HEK293 (cell line): ENCODE measurements around the gene MED25.

Source experiments
- CTCF ChIA-PET: fragments of 350-600 bp; formaldehyde crosslinking; extraction: SDS; loops from one replicate; lab custom pipeline; 2021; ENCODE audit warnings: antibody characterized with exemption; lab: Yijun Ruan, JAX
- POLR2A ChIA-PET: fragments of 300-600 bp; formaldehyde crosslinking; extraction: SDS; loops from one replicate; lab custom pipeline; 2020; ENCODE audit warnings: antibody characterized with exemption, inconsistent platforms; lab: Yijun Ruan, JAX
- H3K27ac ChIP-seq: fragments of 200-500 bp; sonication (Bioruptor generic); 2 replicates; pipeline ENCODE4 v1.5.1; 2014; ENCODE audit warnings: low read depth, low read length, control low read depth, inconsistent platforms; ENCODE audit errors: extremely low read depth
- H3K36me3 ChIP-seq, 2 experiments: fragments of 200-500 bp in 1 of 2; sonication (Bioruptor generic) in 1 of 2; 1 replicate in 1 of 2; 2 replicates in 1 of 2; pipeline ENCODE4 v1.5.1; 2014 to 2017; ENCODE audit warnings: inconsistent platforms in 2 of 2, low read length in 2 of 2; ENCODE audit not compliant: control insufficient read depth in 2 of 2, insufficient read depth in 1 of 2
- H3K4me1 ChIP-seq: fragments of 200-500 bp; sonication (Bioruptor generic); 2 replicates; pipeline ENCODE4 v1.5.1; 2014; ENCODE audit warnings: mild to moderate bottlenecking, low read length, inconsistent platforms; ENCODE audit not compliant: control insufficient read depth, insufficient read depth
- H3K4me3 ChIP-seq: 2 replicates; pipeline ENCODE4 v1.5.1; 2011; ENCODE audit warnings: low read depth, mild to moderate bottlenecking, control low read depth, low read length, moderate library complexity
- H3K9me3 ChIP-seq: fragments of 200-500 bp; sonication (Bioruptor generic); 2 replicates; pipeline ENCODE4 v1.5.1; 2014; ENCODE audit warnings: low read depth, low read length, inconsistent platforms; ENCODE audit not compliant: control insufficient read depth, insufficient read depth
- GFI1B ChIP-seq: fragments of 450-650 bp; formaldehyde crosslinking; IDR thresholded peaks from 2 replicates; pipeline ENCODE4 v1.5.1; 2016; ENCODE audit warnings: missing biosample characterization, missing genetic modification characterization
- GLIS2 ChIP-seq: fragments of 450-650 bp; formaldehyde crosslinking; IDR thresholded peaks from 2 replicates; pipeline ENCODE4 v1.5.1; 2016; ENCODE audit warnings: missing biosample characterization, missing genetic modification characterization
- IKZF3 ChIP-seq: fragments of 450-650 bp; IDR thresholded peaks from 2 replicates; pipeline ENCODE4 v1.5.0; 2018; ENCODE audit warnings: missing biosample characterization, mild to moderate bottlenecking, missing genetic modification characterization, moderate library complexity
- OSR2 ChIP-seq: fragments of 450-650 bp; formaldehyde crosslinking; IDR thresholded peaks from 2 replicates; pipeline ENCODE4 v1.5.1; 2016; ENCODE audit warnings: missing biosample characterization, missing genetic modification characterization
- PRDM1 ChIP-seq: fragments of 450-650 bp; formaldehyde crosslinking; IDR thresholded peaks from 2 replicates; pipeline ENCODE4; 2016; ENCODE audit warnings: missing biosample characterization, missing genetic modification characterization
- SCRT2 ChIP-seq: fragments of 450-650 bp; formaldehyde crosslinking; IDR thresholded peaks from 2 replicates; pipeline ENCODE4 v1.5.1; 2016; ENCODE audit warnings: missing biosample characterization, missing genetic modification characterization
- SP2 ChIP-seq: fragments of 450-650 bp; formaldehyde crosslinking; IDR thresholded peaks from 2 replicates; pipeline ENCODE4 v1.5.1; 2016; ENCODE audit warnings: missing biosample characterization, missing genetic modification characterization
- ZBTB11 ChIP-seq: fragments of 450-650 bp; formaldehyde crosslinking; conservative IDR thresholded peaks from 2 replicates; pipeline ENCODE4 v1.5.1; 2016; ENCODE audit warnings: low read depth, missing biosample characterization, missing genetic modification characterization
- ZBTB8A ChIP-seq: fragments of 450-650 bp; formaldehyde crosslinking; IDR thresholded peaks from 2 replicates; pipeline ENCODE4 v1.5.1; 2016; ENCODE audit warnings: missing biosample characterization, missing genetic modification characterization
- ZNF114 ChIP-seq: fragments of 450-650 bp; formaldehyde crosslinking; IDR thresholded peaks from 2 replicates; pipeline ENCODE4 v1.5.0; 2017; ENCODE audit warnings: missing biosample characterization, missing genetic modification characterization
- ZNF157 ChIP-seq: fragments of 450-650 bp; formaldehyde crosslinking; IDR thresholded peaks from 2 replicates; pipeline ENCODE4 v1.5.1; 2016; ENCODE audit warnings: missing biosample characterization, missing genetic modification characterization
- ZNF18 ChIP-seq: fragments of 450-650 bp; formaldehyde crosslinking; IDR thresholded peaks from 2 replicates; pipeline ENCODE4 v1.5.1; 2016; ENCODE audit warnings: missing biosample characterization, missing genetic modification characterization
- ZNF2 ChIP-seq: fragments of 450-650 bp; formaldehyde crosslinking; IDR thresholded peaks from 2 replicates; pipeline ENCODE4 v1.5.1; 2016; ENCODE audit warnings: missing biosample characterization, missing genetic modification characterization
- ZNF211 ChIP-seq: fragments of 450-650 bp; formaldehyde crosslinking; IDR thresholded peaks from 2 replicates; pipeline ENCODE4 v1.5.1; 2016; ENCODE audit warnings: low read depth, missing biosample characterization, missing genetic modification characterization
- ZNF239 ChIP-seq: fragments of 450-650 bp; formaldehyde crosslinking; IDR thresholded peaks from 2 replicates; pipeline ENCODE4 v1.5.1; 2016; ENCODE audit warnings: missing biosample characterization, missing genetic modification characterization
- ZNF292 ChIP-seq: fragments of 450-650 bp; formaldehyde crosslinking; IDR thresholded peaks from 2 replicates; pipeline ENCODE4 v1.5.1; 2016; ENCODE audit warnings: low read depth, missing biosample characterization, missing genetic modification characterization, borderline replicate concordance
- ZNF302 ChIP-seq: fragments of 450-650 bp; formaldehyde crosslinking; IDR thresholded peaks from 2 replicates; pipeline ENCODE4 v1.5.1; 2016; ENCODE audit warnings: missing biosample characterization, missing genetic modification characterization, low read depth
- ZNF501 ChIP-seq: fragments of 450-650 bp; formaldehyde crosslinking; IDR thresholded peaks from 2 replicates; pipeline ENCODE4 v1.5.1; 2016; ENCODE audit warnings: missing biosample characterization, missing genetic modification characterization
- ZNF561 ChIP-seq: fragments of 450-650 bp; IDR thresholded peaks from 2 replicates; pipeline ENCODE4 v1.5.1; 2018; ENCODE audit warnings: missing biosample characterization, missing genetic modification characterization, borderline replicate concordance
- ZNF580 ChIP-seq: fragments of 450-650 bp; formaldehyde crosslinking; IDR thresholded peaks from 2 replicates; pipeline ENCODE4 v1.5.1; 2016; ENCODE audit warnings: missing biosample characterization, missing genetic modification characterization
- ZNF596 ChIP-seq: fragments of 450-650 bp; IDR thresholded peaks from 2 replicates; pipeline ENCODE4 v1.5.0; 2018; ENCODE audit warnings: missing biosample characterization, mild to moderate bottlenecking, missing genetic modification characterization, moderate library complexity
- ZNF600 ChIP-seq: fragments of 450-650 bp; formaldehyde crosslinking; IDR thresholded peaks from 2 replicates; pipeline ENCODE4 v1.5.1; 2016; ENCODE audit warnings: missing biosample characterization, missing genetic modification characterization
- ZNF639 ChIP-seq: fragments of 450-650 bp; formaldehyde crosslinking; IDR thresholded peaks from 2 replicates; pipeline ENCODE4 v1.5.1; 2016; ENCODE audit warnings: missing biosample characterization, missing genetic modification characterization
- ZNF830 ChIP-seq: fragments of 450-650 bp; IDR thresholded peaks from 2 replicates; pipeline ENCODE4 v1.5.0; 2018; ENCODE audit warnings: missing biosample characterization, missing genetic modification characterization, low read depth, mild to moderate bottlenecking, moderate library complexity
- ZSCAN30 ChIP-seq: fragments of 450-650 bp; IDR thresholded peaks from 2 replicates; pipeline ENCODE4 v1.5.1; 2018; ENCODE audit warnings: missing biosample characterization, mild to moderate bottlenecking, missing genetic modification characterization, moderate library complexity
- ZXDB ChIP-seq: fragments of 450-650 bp; formaldehyde crosslinking; IDR thresholded peaks from 2 replicates; pipeline ENCODE4 v1.5.1; 2016; ENCODE audit warnings: missing biosample characterization, missing genetic modification characterization

Gene MED25

GRCh38 chr19:49820125-49820524, 2.0 kb downstream of the MED25 start:
- Histone ChIP-seq H3K4me1 (peaks cover 17% of the 10 kb centered on the region), H3K36me3 (peaks cover 26 to 30% of the 10 kb centered on the region in 2 experiments), H3K4me3 (no peak overlapping the region), H3K27ac (peak overlapping the region; percentile 41), H3K9me3 (no peaks in the 10 kb centered on the region)
- POLR2A ChIA-PET: interaction anchor here (1.3 kb wide), 1 partner anchor 53 kb away, joined by 3 read pairs; the partner anchor contains the start of gene AP2A1
- CTCF ChIA-PET: interaction anchor here (0.6 kb wide), 1 partner anchor 28 kb away, joined by 3 read pairs; no protein-coding TSS in a partner anchor
- TF ChIP-seq SP2 (0 out of 2 replicates have a peak, but pooled peaks have one; percentile 6), ZNF561 (tag by site-specific recombination) (peak; percentile 61; the same call in 1 of the 2 replicates), ZNF501 (tag by site-specific recombination) (no peak), ZNF18 (no peak), ZNF580 (tag by site-specific recombination) (no peak), ZBTB8A (tag by site-specific recombination) (0 out of 2 replicates have a peak, but pooled peaks have one; percentile 43), GFI1B (tag by site-specific recombination) (no peak), ZNF600 (tag by site-specific recombination) (0 out of 2 replicates have a peak, but pooled peaks have one; percentile 30), ZNF2 (no peak), ZNF292 (tag by site-specific recombination) (no peak), GLIS2 (tag by site-specific recombination) (no peak), ZNF211 (no peak), IKZF3 (peak; percentile 65), ZXDB (0 out of 2 replicates have a peak, but pooled peaks have one; percentile 21), ZSCAN30 (tag by site-specific recombination) (peak; percentile 70; the same call in 1 of the 2 replicates), OSR2 (tag by site-specific recombination) (peak; percentile 72), ZBTB11 (peak; percentile 78), SCRT2 (peak; percentile 44; the same call in 1 of the 2 replicates), ZNF596 (tag by site-specific recombination) (0 out of 2 replicates have a peak, but pooled peaks have one; percentile 16)
- TF ChIP-seq, all 188 proteins: peak for 11

- TF ChIP-seq ZNF596 (tag by site-specific recombination) (no peak), ZNF830 (no peak), PRDM1 (tag by site-specific recombination) (no peak), ZNF114 (no peak), ZNF157 (tag by site-specific recombination) (no peak), ZNF239 (tag by site-specific recombination) (no peak), ZNF302 (tag by site-specific recombination) (no peak), ZNF639 (no peak)
- CTCF ChIA-PET: interaction anchor here (0.6 kb wide), 2 partner anchors 25 to 40 kb away, joined by 3 to 4 read pairs; no protein-coding TSS in a partner anchor
- H3K27ac ChIP-seq: no peak overlapping the region
- H3K4me3 ChIP-seq: no peak overlapping the region
- POLR2A ChIA-PET: no interaction called here
- H3K4me1 ChIP-seq: peaks cover 15% of the 10 kb centered on the region
- H3K36me3 ChIP-seq: peaks cover 29 to 50% of the 10 kb centered on the region in 2 experiments
- H3K9me3 ChIP-seq: no peaks in the 10 kb centered on the region
Measured at GRCh38 chr19:49823472-49823871, 5.4 kb downstream of the MED25 start.
